Stimulated activated CD8-positive, alpha-beta memory T cell treated with anti-CD3 and anti-CD28 coated beads, Interleukin-15, amount 100 ng/mL, for 1 hour (primary cell): ENCODE measurements around the gene ARMH1.
"Not testable (repeated sequence)": the region's sequence is repeated elsewhere in the genome, so short reads cannot be mapped to it uniquely, and the experiment has no call there.

ENCODE experiments used
- DNase-seq: peaks from one replicate; pipeline ENCODE4 v3.0.0-alpha.2; 2020; ENCODE audit warnings: low read depth

The ARMH1 gene

GRCh38 chr1:44723496-44724295 is 49.2 kb downstream of the ARMH1 start:
- no peak for DNase-seq

DNA sequence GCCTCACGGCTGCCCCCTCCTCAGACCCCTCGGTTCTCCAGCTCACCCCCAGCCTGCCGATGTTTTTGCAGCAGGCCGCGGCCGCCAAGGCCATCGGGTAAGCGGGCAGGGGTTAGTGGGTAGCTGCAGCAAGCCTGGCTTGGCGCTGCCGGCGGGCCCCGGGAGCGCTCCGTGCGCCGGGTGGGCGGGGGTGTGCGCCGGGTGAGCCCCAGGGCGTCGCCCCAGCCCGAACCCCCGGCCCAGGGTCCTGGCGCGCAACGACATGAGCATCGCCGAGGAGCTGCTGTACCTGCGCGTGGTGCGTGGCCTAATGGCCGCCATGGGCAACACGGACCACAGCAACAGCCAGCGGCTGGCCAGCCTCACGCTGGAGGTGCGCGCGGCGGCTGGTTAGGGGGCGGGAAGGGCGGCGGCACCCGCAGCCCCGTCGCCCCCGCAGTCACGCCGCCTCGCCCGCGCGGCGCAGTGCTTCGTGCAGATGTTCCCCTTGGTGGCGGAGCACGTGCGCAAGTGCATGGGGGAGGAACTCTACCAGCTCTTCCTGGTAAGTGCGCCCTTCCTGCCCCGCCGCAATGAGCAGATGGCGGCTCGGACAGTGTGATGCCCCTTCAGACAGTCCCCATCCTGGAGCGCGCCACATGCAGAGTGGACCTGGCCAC is 49.9 kb downstream of the ARMH1 start:
- DNase-seq, result no peak

DNA sequence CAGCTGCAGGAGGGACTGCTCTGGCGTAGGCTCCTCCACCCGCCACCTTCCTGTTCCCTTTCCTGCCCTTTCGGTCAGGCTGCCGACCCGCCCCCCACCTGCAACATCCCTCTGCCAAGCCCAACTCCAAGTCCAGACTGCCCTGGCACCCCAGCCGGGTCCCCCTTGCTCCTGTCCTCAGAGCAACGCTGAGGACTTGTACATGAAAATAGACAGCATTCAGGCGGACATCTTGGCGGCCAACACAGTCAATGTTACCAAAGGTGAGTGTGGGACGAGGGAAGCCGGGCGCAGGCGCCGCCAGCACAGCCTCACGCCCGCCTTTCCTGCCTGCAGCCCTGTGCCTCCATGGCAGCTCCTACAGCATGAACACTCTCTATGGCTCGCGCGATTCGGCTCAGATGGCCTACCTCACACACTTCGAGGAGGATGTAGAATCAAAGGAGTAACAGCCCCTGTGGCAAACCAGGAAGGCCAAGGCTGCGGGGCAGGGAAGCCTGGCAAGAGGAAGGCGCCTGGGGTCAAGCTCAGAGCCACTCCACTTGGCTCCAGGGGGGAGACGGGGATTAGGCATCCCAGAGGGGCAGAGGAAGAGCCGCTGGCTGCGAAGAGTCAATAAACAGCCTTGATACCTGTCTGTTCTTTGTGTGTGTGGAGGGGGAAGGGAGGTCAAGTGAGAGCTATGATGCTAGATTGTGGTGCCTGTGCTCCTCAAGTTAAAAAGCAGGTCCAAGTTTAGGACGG is 50.6 kb downstream of the ARMH1 start:
- DNase-seq, result no peak

GRCh38 chr1:44730741-44731512 is 56.4 kb downstream of the ARMH1 start, which contains the start of gene RNU5D-1:
TSS of gene RNU5D-1 (minus strand) at chr1:44731170.
- DNase-seq, result peak; percentile 97

- DNase-seq, result no peak
These were observed 58.9 kb downstream of the ARMH1 start for GRCh38 chr1:44733365-44733764.

DNA sequence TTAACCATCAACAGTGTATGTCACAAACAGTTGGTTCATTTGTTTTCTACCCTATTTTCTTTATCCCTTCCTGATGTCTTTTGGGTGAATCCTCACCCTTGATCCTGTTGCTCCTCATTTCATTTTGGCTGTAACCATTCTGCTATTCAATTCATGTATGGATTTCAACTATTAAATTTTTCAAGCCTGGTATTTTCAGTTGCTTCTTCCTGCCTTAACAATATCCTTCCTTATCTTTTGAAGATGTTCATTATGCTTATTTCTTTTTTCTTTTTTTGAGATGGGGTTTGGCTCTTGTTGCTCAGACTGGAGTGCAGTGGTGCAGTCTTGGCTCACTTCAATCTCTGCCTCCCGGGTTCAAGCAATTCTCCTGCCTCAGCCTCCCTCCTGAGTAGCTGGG is 59.3 kb downstream of the ARMH1 start:
- DNase-seq, result no peak

DNA sequence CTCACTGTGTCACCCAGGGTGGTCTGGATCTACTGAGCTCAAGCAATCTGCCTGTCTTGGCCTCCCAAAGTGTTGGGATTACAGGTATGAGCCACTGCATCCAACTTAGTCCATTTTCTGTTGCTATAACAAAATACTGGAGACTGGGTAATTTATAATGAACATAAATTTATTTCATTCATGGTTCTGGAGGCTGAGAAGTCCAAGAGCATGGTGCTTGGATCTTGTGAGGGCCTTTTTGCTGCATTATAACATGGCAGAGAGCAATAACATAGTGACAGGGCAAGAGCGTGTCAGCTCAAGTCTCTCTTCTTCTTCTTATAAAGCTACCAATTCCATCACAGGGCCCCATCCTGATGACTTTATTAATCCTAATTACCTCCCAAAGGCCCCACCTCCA is 61.5 kb downstream of the ARMH1 start:
- no peak for DNase-seq

- DNase-seq, result not testable (repeated sequence)
These were observed 64.4 kb downstream of the ARMH1 start for GRCh38 chr1:44738953-44739306.

GRCh38 chr1:44739307-44740178 is 65.0 kb downstream of the ARMH1 start, which contains the start of gene KIF2C:
TSS of gene KIF2C (plus strand) at chr1:44739837. CDS start at chr1:44739933, 96 bp downstream.
- peak; percentile 89 for DNase-seq

DNA sequence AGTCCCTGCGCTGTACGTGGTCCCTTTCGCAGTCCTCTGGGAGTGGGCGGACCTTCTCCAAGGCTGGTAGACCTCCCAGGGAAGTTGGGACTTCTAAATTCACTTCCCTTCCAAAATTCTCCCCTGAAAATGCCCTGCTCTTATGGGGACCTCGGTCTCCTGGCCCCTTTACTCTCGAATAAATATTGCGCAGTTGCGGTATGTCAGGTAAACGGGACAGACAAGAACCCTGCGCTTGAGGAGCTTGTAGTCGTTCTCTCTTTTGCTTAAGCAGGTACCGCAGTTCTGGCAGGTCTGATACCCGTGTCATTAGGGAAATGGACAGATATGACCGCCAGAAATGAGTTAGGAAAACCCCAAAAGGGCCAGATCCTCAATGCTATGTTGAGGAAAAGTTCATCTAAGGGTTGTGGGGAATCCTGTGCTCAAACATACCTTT is 65.7 kb downstream of the ARMH1 start:
- DNase-seq, result no peak

DNA sequence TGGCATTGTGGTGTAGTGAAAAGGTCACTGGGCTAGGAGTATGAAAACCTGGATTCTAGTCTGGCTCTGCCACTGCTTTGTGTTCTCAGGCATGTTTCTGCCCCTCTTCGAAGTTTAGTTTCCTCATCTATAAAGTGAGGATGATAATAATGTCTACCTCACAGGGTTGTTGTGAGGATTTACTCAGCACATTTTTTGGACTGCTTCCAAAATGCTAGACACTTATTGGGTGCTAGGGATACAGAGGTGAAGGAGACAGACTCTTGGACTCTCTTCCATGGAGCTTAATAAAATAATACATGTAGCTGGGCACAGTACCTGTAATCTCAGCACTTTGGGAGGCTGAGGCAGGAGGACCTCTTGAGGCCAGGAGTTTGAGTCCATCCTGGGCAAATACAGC is 68.7 kb downstream of the ARMH1 start:
- DNase-seq, result no peak

DNA sequence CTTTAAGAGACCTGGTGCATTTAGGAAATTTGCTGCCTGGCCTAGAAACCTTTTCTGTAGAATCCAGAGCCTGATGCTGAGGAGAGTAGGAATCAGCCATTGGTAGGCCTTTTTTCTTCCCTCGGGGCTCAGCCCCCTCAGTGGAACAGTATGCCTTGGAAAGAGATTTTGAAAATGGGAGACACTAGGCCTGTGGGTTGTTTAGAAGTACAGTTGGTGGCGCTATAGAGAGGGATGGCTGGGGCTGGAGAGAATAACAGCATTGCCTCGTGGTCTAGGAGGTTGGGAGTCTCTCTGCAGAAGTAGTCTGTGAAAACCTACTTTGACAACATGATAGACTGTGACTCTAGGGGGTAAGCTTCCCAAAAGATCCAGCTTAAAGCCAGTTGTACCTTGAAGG is 73.4 kb downstream of the ARMH1 start:
- DNase-seq, result no peak

DNA sequence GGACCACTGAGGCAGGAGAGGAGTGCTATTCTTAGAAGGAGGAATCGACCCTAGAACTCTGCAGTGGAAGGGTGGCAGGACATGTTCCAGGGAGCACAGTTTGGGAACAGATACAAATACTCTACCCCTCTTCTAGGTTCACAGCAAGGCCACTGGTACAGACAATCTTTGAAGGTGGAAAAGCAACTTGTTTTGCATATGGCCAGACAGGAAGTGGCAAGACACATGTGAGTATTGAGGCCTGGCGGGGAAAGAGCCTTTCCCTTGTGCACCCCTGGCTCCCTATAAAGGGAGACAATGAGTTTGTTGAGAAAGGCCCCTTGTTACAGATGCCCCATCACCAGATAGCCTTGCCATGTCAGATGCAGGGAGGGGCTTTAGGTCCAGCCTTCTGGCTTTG is 82.9 kb downstream of the ARMH1 start:
- DNase-seq, result no peak

GRCh38 chr1:44759077-44759476 is 84.6 kb downstream of the ARMH1 start:
- no peak for DNase-seq

DNA sequence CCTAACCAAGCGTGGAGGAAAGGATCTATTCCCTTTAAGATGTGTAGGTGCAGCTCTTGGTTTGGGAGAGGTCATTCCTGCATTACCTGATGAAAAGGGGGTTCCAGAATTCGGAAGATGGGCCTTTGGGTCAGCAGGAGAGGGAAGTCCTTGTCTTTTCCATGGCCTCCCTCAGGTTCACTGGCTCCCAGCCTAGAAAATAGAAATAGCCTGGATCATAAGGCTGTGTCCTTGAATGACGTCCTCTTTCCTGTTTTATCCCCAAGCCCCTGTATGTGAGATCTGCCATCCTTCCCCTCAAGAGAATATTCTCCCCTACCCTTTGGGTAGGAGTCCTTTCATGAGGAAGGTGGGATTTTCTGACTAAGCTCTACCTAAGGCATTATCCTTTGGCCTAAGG is 86.4 kb downstream of the ARMH1 start:
- DNase-seq, result no peak

DNA sequence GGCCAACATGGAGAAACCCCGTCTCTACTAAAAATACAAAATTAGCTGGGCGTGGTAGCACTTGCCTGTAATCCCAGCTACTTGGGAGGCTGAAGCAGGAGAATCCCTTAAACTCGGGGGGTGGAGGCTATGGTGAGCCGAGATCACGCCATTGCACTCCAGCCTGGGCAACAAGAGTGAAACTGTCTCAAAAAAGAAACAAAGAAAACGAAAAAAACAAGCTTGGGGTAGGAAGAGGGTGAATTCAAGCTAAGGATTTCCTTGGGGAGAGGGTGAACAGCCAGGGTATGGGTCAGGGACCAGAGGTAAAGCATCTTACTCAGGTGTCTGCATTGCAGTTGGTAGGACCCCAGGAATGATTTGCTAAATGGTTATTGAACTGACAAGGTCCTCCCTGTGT is 91.9 kb downstream of the ARMH1 start:
- not testable (repeated sequence) for DNase-seq
